ENCODE measurements around the gene FAHD2A. TPM values are rescaled to one million over a fixed set of nuclear protein-coding genes. Genes with fewer than 3 reads are reported as not detected.
"Not testable (repeated sequence)": the region's sequence is repeated elsewhere in the genome, so short reads cannot be mapped to it uniquely, and the experiment has no call there.

FAHD2A gene
- 37.7 and 42.2 TPM in 2 replicates for total RNA-seq
- long read RNA-seq, full-length matches to known transcripts: 51 of 79 reads
- long read RNA-seq, partial matches to known transcripts: 4 of 79 reads
- long read RNA-seq, other reads (novel, unspliced or antisense): 24 of 79 reads

- peak within 1 kb of the TSS; percentile 99 for H3K4me3 Mint-ChIP-seq
- H3K4me1 Mint-ChIP-seq: peaks cover 20% of the 10 kb centered on the region
- H3K27ac Mint-ChIP-seq (ENCODE audit: unreplicated experiment): peak within 1 kb of the TSS; percentile 99
- peak; percentile 97 for DNase-seq (ENCODE audit: low read depth, low spot score)
- TF ChIP-seq CTCF (conservative IDR thresholded peaks at IDR 0.05): no peak
- no peaks in the 10 kb centered on the region for H3K27me3 Mint-ChIP-seq (ENCODE audit: low read depth)
- H3K9me3 Mint-ChIP-seq: no peaks in the 10 kb centered on the region
- peaks cover 6% of the 10 kb centered on the region for H3K36me3 Mint-ChIP-seq (ENCODE audit: low read depth)
Observed at GRCh38 chr2:95402370-95403203, at the start of gene FAHD2A. Gene FAHD2A (plus strand): TSS chr2:95402708. CDS start chr2:95405559, 2,851 bp downstream.

GRCh38 chr2:95353055-95353575, 49.4 kb upstream of the FAHD2A start:
- H3K27ac Mint-ChIP-seq (ENCODE audit: unreplicated experiment): no peak overlapping the region
- no peak for DNase-seq (ENCODE audit: low read depth, low spot score)
- peaks cover 18% of the 10 kb centered on the region for H3K27me3 Mint-ChIP-seq (ENCODE audit: low read depth)
- H3K9me3 Mint-ChIP-seq: no peaks in the 10 kb centered on the region
- no peak overlapping the region for H3K4me3 Mint-ChIP-seq
- no peak for TF ChIP-seq CTCF (conservative IDR thresholded peaks at IDR 0.05)
- H3K36me3 Mint-ChIP-seq (ENCODE audit: low read depth): no peaks in the 10 kb centered on the region
- H3K4me1 Mint-ChIP-seq: peaks cover 8% of the 10 kb centered on the region

GRCh38 chr2:95353613-95354468, 48.7 kb upstream of the FAHD2A start:
- Mint-ChIP-seq H3K4me1 (peaks cover 8% of the 10 kb centered on the region), H3K27ac (ENCODE audit: unreplicated experiment) (no peak overlapping the region), H3K27me3 (ENCODE audit: low read depth) (peaks cover 10% of the 10 kb centered on the region), H3K4me3 (no peak overlapping the region), H3K36me3 (ENCODE audit: low read depth) (no peaks in the 10 kb centered on the region), H3K9me3 (no peaks in the 10 kb centered on the region)
- no peak for DNase-seq (ENCODE audit: low read depth, low spot score)
- TF ChIP-seq CTCF (conservative IDR thresholded peaks at IDR 0.05): no peak

GRCh38 chr2:95354469-95354901, 48.0 kb upstream of the FAHD2A start:
- TF ChIP-seq CTCF (conservative IDR thresholded peaks at IDR 0.05): no peak
- no peaks in the 10 kb centered on the region for H3K9me3 Mint-ChIP-seq
- H3K36me3 Mint-ChIP-seq (ENCODE audit: low read depth): no peaks in the 10 kb centered on the region
- DNase-seq (ENCODE audit: low read depth, low spot score): no peak
- H3K27ac Mint-ChIP-seq (ENCODE audit: unreplicated experiment): no peak overlapping the region
- peaks cover 8% of the 10 kb centered on the region for H3K4me1 Mint-ChIP-seq
- no peak overlapping the region for H3K4me3 Mint-ChIP-seq
- H3K27me3 Mint-ChIP-seq (ENCODE audit: low read depth): peaks cover 4% of the 10 kb centered on the region

GRCh38 chr2:95354925-95355324, 47.6 kb upstream of the FAHD2A start:
- Mint-ChIP-seq H3K4me3 (no peak overlapping the region), H3K36me3 (ENCODE audit: low read depth) (no peaks in the 10 kb centered on the region), H3K27ac (ENCODE audit: unreplicated experiment) (no peak overlapping the region), H3K4me1 (peaks cover 8% of the 10 kb centered on the region), H3K9me3 (no peaks in the 10 kb centered on the region), H3K27me3 (ENCODE audit: low read depth) (peaks cover 3% of the 10 kb centered on the region)
- DNase-seq (ENCODE audit: low read depth, low spot score): no peak
- no peak for TF ChIP-seq CTCF (conservative IDR thresholded peaks at IDR 0.05)

GRCh38 chr2:95355486-95355885, 47.0 kb upstream of the FAHD2A start:
- not testable (repeated sequence) for H3K27me3 Mint-ChIP-seq (ENCODE audit: low read depth); H3K36me3 Mint-ChIP-seq (ENCODE audit: low read depth); H3K27ac Mint-ChIP-seq (ENCODE audit: unreplicated experiment); H3K9me3 Mint-ChIP-seq; H3K4me3 Mint-ChIP-seq; DNase-seq (ENCODE audit: low read depth, low spot score); H3K4me1 Mint-ChIP-seq

Data from neural crest cell (in vitro differentiated cells).